Activated naive CD8-positive, alpha-beta T cell (primary cell): Measurements from ENCODE around the gene SCYL3.
"Not testable (repeated sequence)": the region's sequence is repeated elsewhere in the genome, so short reads cannot be mapped to it uniquely, and the experiment has no call there.

ENCODE experiments used
- H3K27ac Mint-ChIP-seq: one replicate; pipeline ENCODE4 v1.8.0; 2021; ENCODE audit warnings: mixed read lengths
- H3K27me3 Mint-ChIP-seq: one replicate; pipeline ENCODE4 v1.8.0; 2021; ENCODE audit warnings: mixed read lengths
- H3K36me3 Mint-ChIP-seq: one replicate; pipeline ENCODE4 v1.8.0; 2021; ENCODE audit warnings: mixed read lengths
- H3K4me1 Mint-ChIP-seq: one replicate; pipeline ENCODE4 v1.8.0; 2021; ENCODE audit warnings: low read depth, mixed read lengths
- H3K4me3 Mint-ChIP-seq: one replicate; pipeline ENCODE4 v1.8.0; 2021; ENCODE audit warnings: mild to moderate bottlenecking, mixed read lengths
- H3K9me3 Mint-ChIP-seq: one replicate; pipeline ENCODE4 v1.8.0; 2021; ENCODE audit warnings: low read depth, mixed read lengths

The SCYL3 gene

GRCh38 chr1:169833179-169833901, 60.4 kb downstream of the SCYL3 start:
- Mint-ChIP-seq H3K9me3 (no peaks in the 10 kb centered on the region), H3K4me1 (no peaks in the 10 kb centered on the region), H3K27me3 (no peaks in the 10 kb centered on the region), H3K36me3 (peaks cover 16% of the 10 kb centered on the region), H3K27ac (no peak overlapping the region), H3K4me3 (no peak overlapping the region)

DNA sequence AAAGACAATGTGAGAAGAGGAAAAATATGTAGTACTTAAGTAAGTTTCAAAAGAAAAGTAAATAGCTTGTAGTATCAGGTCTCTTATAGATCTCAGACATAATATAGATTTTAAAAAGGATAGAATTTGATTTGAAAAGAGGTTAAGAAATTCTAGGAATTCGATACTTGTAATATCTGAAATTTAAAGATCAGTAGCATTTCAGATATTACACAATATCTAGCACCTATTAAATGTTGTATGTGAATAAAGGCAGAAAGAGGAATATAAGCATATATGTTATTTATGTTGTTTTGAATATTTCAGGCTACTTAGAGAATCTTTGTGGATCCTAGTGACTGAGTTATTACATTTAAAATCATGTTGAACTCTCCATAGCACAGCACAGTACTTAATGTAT, 64.0 kb downstream of the SCYL3 start:
- Mint-ChIP-seq H3K9me3 (no peaks in the 10 kb centered on the region), H3K36me3 (peaks cover 16% of the 10 kb centered on the region), H3K27me3 (no peaks in the 10 kb centered on the region), H3K4me3 (no peak overlapping the region), H3K27ac (no peak overlapping the region), H3K4me1 (no peaks in the 10 kb centered on the region)

DNA sequence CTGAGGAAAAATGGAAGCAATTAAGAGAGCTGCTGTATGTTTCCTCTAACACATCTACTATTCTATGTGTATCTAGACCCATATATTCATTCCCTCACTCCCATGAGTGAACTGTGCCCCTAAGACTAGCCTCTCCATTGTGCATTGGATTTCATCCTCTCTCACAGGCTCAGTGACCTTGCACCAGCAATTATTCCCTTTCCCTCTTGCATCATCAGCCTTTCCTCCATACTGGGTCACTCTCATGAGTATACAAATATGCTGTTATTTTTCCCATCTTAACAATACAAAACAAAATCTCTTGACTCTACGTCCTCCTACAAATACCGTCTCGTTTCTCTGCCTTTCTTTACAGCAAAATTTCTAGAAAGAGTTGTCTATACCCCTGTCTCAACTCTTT, 69.5 kb downstream of the SCYL3 start:
- no peak overlapping the region for H3K4me3 Mint-ChIP-seq
- no peaks in the 10 kb centered on the region for H3K9me3 Mint-ChIP-seq
- peaks cover 16% of the 10 kb centered on the region for H3K36me3 Mint-ChIP-seq
- H3K27me3 Mint-ChIP-seq, result no peaks in the 10 kb centered on the region
- H3K4me1 Mint-ChIP-seq, result no peaks in the 10 kb centered on the region
- H3K27ac Mint-ChIP-seq, result no peak overlapping the region

- Mint-ChIP-seq H3K4me1 (no peaks in the 10 kb centered on the region), H3K36me3 (peaks cover 13% of the 10 kb centered on the region), H3K4me3 (no peak overlapping the region), H3K27ac (no peak overlapping the region), H3K9me3 (no peaks in the 10 kb centered on the region), H3K27me3 (no peaks in the 10 kb centered on the region)
Measured at GRCh38 chr1:169821500-169821899, 72.2 kb downstream of the SCYL3 start.

DNA sequence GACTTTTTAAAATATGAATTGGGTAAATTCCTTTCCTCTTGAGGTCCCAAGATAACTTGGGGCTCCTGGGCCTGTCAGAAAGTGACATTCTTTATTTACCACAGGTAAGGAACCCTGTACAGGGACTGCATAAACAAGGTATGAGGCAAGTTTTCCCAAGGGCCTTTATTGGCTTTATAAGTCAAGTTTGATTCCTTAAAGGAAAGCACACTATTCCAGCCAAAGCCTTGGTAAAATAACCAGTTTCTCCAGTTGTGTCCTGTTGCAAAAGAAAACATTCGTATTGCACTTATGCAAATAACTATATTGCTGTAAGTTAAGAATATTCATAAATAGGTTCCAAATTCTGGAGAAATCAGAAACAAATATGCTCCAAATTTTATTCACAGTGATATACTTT, 77.1 kb downstream of the SCYL3 start:
- Mint-ChIP-seq H3K4me3 (no peak overlapping the region), H3K4me1 (no peaks in the 10 kb centered on the region), H3K27me3 (no peaks in the 10 kb centered on the region), H3K9me3 (no peaks in the 10 kb centered on the region), H3K36me3 (peaks cover 10% of the 10 kb centered on the region), H3K27ac (no peak overlapping the region)

DNA sequence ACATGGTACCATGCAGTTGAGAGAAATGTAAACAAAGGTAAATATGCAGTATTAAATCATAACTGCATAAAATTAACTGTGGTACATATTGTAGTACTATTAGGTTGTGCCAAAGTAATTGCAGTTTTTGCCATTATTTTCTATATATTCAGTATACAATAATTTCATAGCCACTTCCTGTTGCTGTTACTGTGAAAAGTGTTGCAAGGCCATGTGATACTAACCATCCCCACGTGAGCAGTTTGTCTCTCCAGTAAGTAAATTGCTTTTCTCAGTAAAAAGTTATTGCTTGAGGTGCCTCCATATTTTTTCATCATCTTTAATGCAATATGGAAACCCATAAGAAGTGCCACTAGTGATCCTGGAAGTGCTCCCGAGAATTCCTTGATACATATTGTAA, 79.4 kb downstream of the SCYL3 start:
- Mint-ChIP-seq H3K4me3 (no peak overlapping the region), H3K36me3 (peaks cover 10% of the 10 kb centered on the region), H3K27ac (no peak overlapping the region), H3K4me1 (no peaks in the 10 kb centered on the region), H3K27me3 (no peaks in the 10 kb centered on the region), H3K9me3 (no peaks in the 10 kb centered on the region)

DNA sequence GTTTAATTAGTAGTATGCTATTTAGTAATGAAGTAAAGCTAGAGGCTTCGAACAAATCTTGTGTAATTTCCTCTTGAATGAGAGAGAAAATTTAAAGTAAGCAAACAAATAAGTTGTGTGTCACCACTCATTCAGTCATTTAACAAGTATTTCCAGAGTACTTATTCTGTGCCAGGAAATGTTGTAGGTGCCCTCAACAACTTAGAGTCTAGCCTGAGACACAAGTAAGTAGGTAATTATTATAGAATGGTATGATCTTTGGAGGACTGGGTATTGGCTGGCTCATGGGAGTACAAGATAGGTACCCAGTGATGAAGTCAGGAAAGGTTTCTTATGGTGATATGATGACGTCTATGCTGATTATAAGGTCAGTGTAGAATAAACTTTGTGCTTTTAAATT, 81.6 kb downstream of the SCYL3 start:
- no peaks in the 10 kb centered on the region for H3K4me1 Mint-ChIP-seq
- no peaks in the 10 kb centered on the region for H3K27me3 Mint-ChIP-seq
- no peak overlapping the region for H3K27ac Mint-ChIP-seq
- peaks cover 8% of the 10 kb centered on the region for H3K36me3 Mint-ChIP-seq
- no peaks in the 10 kb centered on the region for H3K9me3 Mint-ChIP-seq
- H3K4me3 Mint-ChIP-seq, result no peak overlapping the region

- H3K27ac Mint-ChIP-seq, H3K4me3 Mint-ChIP-seq, H3K27me3 Mint-ChIP-seq, H3K9me3 Mint-ChIP-seq, H3K4me1 Mint-ChIP-seq, H3K36me3 Mint-ChIP-seq: not testable (repeated sequence)
Measured at GRCh38 chr1:169811418-169812035, 82.2 kb downstream of the SCYL3 start.

GRCh38 chr1:169809370-169810095, 84.2 kb downstream of the SCYL3 start:
- Mint-ChIP-seq H3K36me3 (peaks cover 5% of the 10 kb centered on the region), H3K4me1 (no peaks in the 10 kb centered on the region), H3K9me3 (no peaks in the 10 kb centered on the region), H3K4me3 (no peak overlapping the region), H3K27me3 (no peaks in the 10 kb centered on the region), H3K27ac (no peak overlapping the region)

DNA sequence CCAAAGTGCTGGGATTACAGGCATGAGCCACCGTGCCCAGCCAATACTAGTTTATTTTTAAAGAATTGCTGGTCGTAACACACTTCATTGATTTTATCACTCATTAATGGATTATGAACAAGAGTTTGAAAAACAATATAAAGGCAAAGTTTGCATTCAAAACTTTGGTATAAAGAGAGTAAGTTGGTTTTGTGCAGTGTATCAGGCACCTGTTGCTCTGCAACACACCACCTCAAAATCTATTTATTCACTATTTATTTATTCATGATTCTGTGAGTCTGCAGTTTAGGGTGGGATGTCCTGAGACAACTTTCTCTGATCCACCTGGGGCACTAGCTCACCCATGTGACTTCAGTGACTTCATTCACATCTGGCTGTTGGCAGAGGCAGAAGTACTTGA, 88.8 kb downstream of the SCYL3 start:
- no peaks in the 10 kb centered on the region for H3K27me3 Mint-ChIP-seq
- H3K27ac Mint-ChIP-seq, result no peak overlapping the region
- no peaks in the 10 kb centered on the region for H3K9me3 Mint-ChIP-seq
- no peak overlapping the region for H3K4me3 Mint-ChIP-seq
- no peaks in the 10 kb centered on the region for H3K4me1 Mint-ChIP-seq
- H3K36me3 Mint-ChIP-seq, result peaks cover 9% of the 10 kb centered on the region

DNA sequence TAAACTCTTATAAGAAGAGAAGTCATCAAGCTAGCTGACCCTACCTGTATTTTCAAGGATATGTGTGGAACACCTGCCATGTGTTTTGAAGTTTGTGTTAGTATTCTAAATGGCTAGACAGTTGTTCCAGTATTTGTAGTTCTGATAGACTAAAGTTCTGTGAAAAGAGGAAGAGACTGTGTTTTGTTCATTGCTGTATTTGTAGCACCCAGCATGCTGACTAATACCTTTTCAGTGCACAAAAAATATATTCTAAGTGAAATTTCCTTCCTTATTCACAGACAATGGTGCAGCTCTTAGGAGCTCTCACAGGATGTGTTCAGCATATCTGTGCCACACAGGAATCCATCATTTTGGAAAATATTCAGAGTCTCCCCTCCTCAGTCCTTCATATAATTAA, 90.8 kb downstream of the SCYL3 start:
- Mint-ChIP-seq H3K4me1 (no peaks in the 10 kb centered on the region), H3K4me3 (no peak overlapping the region), H3K27me3 (no peaks in the 10 kb centered on the region), H3K27ac (no peak overlapping the region), H3K36me3 (peaks cover 9% of the 10 kb centered on the region), H3K9me3 (no peaks in the 10 kb centered on the region)
